Coronary artery (tissue), 2 donors: ENCODE data around the gene PPAN.
A peak's percentile ranks its signal among the peaks of the same experiment; 100 is the strongest.

Experiments used
- DNase-seq: peaks from one replicate; pipeline ENCODE4 v3.0.0-alpha.2; 2017; ENCODE audit warnings: low spot score
- H3K27ac ChIP-seq, 2 donors: fragments of 200-600 bp; sonication (generic); one replicate each; pipeline ENCODE4 v1.5.1; 2016 to 2019
- H3K4me3 ChIP-seq: fragments of 200-600 bp; sonication (generic); 2 replicates; pipeline ENCODE4 v1.5.1; 2016; ENCODE audit warnings: mild to moderate bottlenecking, moderate library complexity
- TF ChIP-seq, protein P1 (sequence below): fragments of 200-600 bp; sonication (generic); IDR thresholded peaks from one replicate; pipeline ENCODE4 v1.5.1; 2019; ENCODE audit warnings: antibody characterized with exemption

The PPAN gene

DNA sequence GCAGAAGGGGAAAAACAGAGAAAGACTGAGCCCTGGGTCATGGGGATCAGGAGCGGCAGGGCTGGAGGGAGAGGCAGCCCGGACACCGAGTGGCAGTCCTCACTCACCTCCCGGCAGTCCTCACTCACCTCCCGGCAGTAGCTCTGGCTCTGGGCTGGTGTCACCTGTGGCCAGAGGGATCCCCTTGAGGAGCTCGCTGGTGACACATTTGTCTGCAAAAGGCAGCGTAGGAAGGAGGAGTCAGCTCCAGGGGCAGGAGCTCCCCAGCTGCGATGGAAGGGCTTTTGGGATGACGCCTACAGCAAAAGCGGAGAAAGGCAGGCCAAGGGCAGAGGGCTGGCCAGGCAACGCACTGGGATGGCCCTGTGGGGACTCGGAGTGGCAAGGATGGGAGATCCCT, 12.8 kb downstream of the PPAN start:
- DNase-seq, result no peak
- H3K27ac ChIP-seq, result peak overlapping the region in 1 of 2 donors; percentile 77
- TF ChIP-seq, protein P1, sequence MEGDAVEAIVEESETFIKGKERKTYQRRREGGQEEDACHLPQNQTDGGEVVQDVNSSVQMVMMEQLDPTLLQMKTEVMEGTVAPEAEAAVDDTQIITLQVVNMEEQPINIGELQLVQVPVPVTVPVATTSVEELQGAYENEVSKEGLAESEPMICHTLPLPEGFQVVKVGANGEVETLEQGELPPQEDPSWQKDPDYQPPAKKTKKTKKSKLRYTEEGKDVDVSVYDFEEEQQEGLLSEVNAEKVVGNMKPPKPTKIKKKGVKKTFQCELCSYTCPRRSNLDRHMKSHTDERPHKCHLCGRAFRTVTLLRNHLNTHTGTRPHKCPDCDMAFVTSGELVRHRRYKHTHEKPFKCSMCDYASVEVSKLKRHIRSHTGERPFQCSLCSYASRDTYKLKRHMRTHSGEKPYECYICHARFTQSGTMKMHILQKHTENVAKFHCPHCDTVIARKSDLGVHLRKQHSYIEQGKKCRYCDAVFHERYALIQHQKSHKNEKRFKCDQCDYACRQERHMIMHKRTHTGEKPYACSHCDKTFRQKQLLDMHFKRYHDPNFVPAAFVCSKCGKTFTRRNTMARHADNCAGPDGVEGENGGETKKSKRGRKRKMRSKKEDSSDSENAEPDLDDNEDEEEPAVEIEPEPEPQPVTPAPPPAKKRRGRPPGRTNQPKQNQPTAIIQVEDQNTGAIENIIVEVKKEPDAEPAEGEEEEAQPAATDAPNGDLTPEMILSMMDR, result no peak
- peak overlapping the region; percentile 83 for H3K4me3 ChIP-seq

- H3K4me3 ChIP-seq, result peak overlapping the region; percentile 23
- H3K27ac ChIP-seq, result peak overlapping the region; percentile 10 to 69
- TF ChIP-seq, protein P1, result no peak
- DNase-seq, result no peak
These were observed 14.5 kb downstream of the PPAN start for GRCh38 chr19:10120538-10121189.

DNA sequence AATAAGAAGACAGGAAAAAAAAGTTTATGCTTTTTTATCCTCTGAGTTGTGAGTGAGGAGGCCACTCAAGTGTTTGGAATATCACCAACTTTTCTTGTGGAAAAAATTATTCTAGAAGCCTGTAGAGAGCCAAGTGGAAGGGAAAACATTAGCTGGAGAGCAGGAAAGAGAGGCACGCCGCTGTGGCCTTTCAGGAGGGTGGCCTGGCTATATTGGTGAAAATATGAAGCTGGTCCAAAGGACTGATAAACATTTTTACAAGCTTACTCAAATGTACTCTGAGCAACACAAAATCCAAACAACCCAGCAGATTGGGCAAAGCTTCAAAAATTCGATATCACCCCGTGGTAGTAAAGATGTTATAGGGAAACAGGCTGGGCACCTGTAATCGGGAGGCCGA, 15.9 kb downstream of the PPAN start:
- TF ChIP-seq, protein P1, result no peak
- H3K27ac ChIP-seq, result peak overlapping the region; percentile 10 to 69
- DNase-seq, result no peak
- no peak overlapping the region for H3K4me3 ChIP-seq

DNA sequence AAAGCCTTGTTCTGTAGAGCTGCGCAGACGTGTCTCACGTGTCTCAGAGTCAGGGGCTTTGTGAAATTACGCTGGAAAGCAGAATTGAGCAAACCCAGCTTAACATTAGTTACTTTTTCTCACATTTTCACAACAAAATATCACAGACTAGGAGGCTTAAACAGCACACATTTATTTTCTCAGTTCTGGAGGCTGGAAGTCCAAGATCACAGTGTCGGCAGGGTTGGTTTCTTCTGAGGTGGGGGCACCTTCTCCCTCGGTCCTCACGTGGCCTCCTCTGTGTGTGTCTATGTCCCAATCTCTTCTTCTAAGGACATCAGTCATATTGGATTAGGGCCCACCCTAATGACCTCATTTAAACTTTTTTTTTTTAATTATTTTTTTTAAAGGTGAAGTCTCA, 18.3 kb downstream of the PPAN start:
- Histone ChIP-seq H3K27ac (no peak overlapping the region), H3K4me3 (no peak overlapping the region)
- TF ChIP-seq, protein P1, result no peak
- DNase-seq, result no peak

- H3K27ac ChIP-seq, result no peak overlapping the region
- no peak overlapping the region for H3K4me3 ChIP-seq
- no peak for DNase-seq
- TF ChIP-seq, protein P1, result no peak
These were observed 20.1 kb downstream of the PPAN start for GRCh38 chr19:10126213-10126639.

GRCh38 chr19:10132905-10133304, 26.7 kb downstream of the PPAN start:
- H3K27ac ChIP-seq, result no peak overlapping the region
- no peak overlapping the region for H3K4me3 ChIP-seq
- no peak for DNase-seq
- TF ChIP-seq, protein P1, result no peak

GRCh38 chr19:10133596-10133995, 27.4 kb downstream of the PPAN start:
- TF ChIP-seq, protein P1, result no peak
- Histone ChIP-seq H3K4me3 (no peak overlapping the region), H3K27ac (no peak overlapping the region)
- DNase-seq, result no peak
